Mesenteric fat pad (tissue), 1 donor: Measurements from ENCODE around the gene IER3IP1. TPM values are rescaled to one million over a fixed set of nuclear protein-coding genes. Genes with fewer than 3 reads are reported as not detected.
A peak's percentile ranks its signal among the peaks of the same experiment; 100 is the strongest.
"Not testable (repeated sequence)": the region's sequence is repeated elsewhere in the genome, so short reads cannot be mapped to it uniquely, and the experiment has no call there.

Experiments used
- DNase-seq: peaks from one replicate; pipeline ENCODE4 v3.0.0-alpha.2; 2020; ENCODE audit warnings: low spot score
- long read RNA-seq: library from polyadenylated mRNA; unstranded; transcript quantifications from one replicate; pipeline ENCODE4 v2.0.0, GENCODE V29; 2020
- total RNA-seq: library from RNA; stranded (reverse); fragmentation: NEBNext Ultra II Directional; extraction: Animal tissue kit (Norgen Biotek cat#: 25700); gene quantifications from one replicate; pipeline ENCODE4 v1.2.1, GENCODE V29; 2021
- donor health status: DM: yes; HTN: yes; CAD: no.

The IER3IP1 gene, protein sequence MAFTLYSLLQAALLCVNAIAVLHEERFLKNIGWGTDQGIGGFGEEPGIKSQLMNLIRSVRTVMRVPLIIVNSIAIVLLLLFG
- total RNA-seq, result 13.6 TPM
- long read RNA-seq, transcript IER3IP1-201 (3 exons, 3,689 nt), result major isoform, 236 of 236 reads
- long read RNA-seq, partial matches to known transcripts, result 0 of 236 reads
- long read RNA-seq, other reads (novel, unspliced or antisense), result 0 of 236 reads

DNA sequence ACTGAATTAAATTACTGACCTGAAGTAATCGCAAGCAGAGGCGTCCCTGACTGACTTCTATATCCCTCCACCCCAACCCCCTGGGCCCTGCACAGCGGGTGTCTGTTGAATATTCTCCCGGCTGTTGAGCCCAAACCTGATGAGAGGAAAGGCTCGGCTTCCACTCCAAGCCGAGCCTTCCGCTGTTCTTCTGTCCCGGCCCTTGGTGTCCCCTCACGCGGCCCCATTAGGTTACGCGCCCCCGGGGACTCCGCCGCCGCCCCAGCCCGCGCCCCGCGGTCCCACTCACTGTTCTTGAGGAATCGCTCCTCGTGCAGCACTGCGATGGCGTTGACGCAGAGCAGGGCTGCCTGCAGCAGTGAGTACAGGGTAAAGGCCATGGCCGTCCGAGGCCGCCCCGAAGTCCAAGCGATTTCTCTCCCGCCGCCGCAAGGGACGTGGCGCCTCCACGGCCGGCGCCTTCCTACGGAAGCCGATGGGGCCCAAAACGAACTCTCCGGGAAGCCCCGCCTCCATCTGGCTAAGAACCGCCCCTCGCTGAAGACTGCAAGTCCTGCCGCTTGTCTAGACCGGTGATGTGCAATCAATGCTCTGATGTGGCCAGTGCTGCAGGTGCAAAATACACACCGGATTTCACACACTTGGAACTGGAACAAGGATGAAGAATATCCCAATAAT is at the start of gene IER3IP1:
Gene IER3IP1 (minus strand): TSS at position 467 of the 678 bp plus-strand sequence. CDS start 87 bp downstream, at position 380.
- peak; percentile 95 for DNase-seq

DNA sequence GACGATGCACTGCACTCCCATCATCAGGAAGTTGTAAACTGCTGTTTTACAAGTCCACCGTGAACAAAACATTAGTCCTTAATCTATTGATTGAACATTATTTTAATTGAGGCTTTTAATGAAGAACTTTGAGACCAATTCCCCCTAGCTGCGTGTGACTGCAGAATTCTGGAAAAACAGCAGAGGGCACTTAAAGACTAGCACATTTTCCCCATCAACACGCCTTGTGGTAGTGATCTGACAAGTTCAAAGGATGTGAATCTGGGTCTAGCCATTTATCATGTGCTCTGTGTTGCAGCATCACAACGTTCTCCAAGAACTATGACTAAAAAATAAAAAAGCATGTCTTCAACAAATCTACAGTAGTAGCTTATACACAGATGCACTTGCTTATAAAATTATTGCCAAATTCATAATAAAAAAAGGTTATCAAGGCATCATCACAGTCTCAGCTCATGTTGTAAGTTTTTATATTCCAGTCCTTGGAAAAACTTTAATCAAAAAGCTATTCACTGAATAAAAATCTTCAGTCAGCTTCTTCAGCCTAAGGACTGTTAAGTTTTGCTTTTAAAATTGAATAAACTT is 39.5 kb upstream of the IER3IP1 start:
- no peak for DNase-seq

DNA sequence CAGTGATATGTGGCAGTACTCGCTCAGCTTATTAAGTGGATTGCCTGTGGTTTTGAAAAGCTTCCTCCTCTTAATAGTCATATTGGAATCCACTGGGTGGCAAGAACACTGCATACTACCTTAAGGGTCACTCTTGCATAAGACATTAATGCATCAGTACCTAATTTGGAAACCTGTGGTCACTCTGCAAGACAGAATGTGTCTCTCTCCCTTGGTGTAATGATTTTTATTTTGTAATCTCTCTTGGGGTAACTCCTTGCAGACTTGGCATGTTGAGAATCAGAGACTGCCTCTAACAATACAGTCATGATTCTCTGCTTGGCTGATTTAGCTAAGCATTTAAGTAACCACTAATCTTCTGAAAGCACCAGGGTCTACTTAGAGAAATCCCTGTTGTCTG is 33.0 kb upstream of the IER3IP1 start:
- no peak for DNase-seq

GRCh38 chr18:47206945-47207637 is 30.9 kb upstream of the IER3IP1 start:
- no peak for DNase-seq

- DNase-seq, result no peak
Measured at GRCh38 chr18:47204908-47205522, 28.9 kb upstream of the IER3IP1 start.

- DNase-seq, result no peak
Measured at GRCh38 chr18:47203626-47204464, 27.7 kb upstream of the IER3IP1 start.

DNA sequence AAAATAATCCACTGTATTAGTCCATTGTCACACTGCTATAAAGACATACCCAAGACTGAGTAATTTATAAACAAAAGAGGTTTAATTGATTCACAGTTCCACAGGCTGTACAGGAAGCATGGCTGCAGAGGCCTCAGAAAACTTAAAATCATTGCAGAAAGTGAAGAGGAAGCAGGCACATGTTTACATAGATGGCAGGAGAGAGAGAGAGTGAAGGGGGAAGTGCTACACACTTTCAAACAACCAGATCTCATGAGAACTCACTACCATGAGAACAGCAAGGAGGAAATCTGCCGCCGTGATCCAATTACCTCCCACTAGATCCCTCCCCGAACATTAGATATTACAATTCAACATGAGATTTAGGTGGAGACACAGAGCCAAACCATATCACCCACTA is 19.8 kb upstream of the IER3IP1 start:
- DNase-seq, result not testable (repeated sequence)

DNA sequence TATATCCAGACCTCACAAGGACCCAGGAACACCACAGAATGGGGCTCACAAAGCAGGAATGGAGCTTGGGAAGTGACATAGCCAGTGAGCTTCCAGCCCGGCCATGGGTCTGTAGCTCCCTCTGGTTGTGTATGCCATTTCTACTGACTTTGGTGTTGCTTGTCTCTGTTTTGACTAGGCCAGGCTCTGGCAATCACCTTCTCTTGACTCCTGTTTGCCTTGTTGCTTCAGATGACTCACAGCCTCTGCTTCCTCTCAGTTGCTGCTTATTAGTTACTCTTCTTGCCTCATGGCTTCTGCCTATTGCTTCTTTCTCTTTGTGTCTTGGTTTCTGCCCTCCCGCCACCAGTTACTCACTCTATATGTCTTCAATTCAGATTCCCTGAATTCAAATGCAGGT is 15.8 kb upstream of the IER3IP1 start:
- DNase-seq, result no peak

DNA sequence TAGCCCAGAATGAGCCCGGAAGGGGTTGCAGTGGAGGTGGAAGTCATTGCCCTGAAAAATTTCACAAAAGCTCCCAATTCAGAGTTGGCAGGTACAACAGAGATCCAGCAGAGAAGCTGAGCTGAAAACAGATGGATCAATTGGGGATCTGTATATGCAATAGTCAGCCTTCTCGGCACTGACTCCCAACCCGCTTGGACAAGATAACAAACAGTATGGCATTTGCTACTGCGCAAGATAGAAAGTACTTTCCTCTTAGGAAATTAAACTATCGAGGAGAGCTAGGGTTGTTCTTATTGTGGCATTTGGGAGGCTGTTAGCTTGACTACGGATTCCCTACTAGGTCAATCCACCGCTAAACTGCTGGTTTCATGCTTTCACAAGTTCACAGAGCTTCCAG is 11.6 kb upstream of the IER3IP1 start:
- DNase-seq, result no peak

DNA sequence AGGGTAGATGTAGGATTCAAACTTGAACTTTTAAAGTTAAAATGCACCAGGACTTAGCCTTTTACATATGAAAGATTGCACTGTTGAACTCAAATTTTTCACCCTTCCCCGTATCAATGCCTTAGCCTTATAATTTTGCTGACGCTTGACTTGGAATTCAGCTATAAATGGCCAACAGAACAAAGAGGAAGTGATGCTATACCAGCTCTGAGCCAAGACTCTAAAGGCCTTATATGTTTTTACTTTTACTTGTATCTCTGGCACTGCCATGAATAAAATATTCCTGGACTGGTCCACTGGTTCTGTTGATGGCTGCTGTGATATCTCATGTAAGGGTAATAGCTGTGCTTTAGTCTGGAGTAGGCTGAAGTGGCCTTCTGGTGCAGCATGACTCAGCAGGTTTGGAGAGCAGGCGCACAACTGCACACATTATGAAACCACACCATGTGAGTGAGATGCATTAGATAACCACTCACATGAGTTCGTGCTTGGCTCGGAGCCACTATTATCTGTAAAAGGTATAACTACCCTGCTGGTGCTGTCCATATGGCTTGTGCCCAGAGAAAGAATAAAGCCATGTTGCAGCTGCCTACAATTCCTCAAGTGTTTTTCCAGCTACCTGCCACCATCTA is 8.4 kb upstream of the IER3IP1 start:
- no peak for DNase-seq

GRCh38 chr18:47182156-47182555 is 6.0 kb upstream of the IER3IP1 start:
- DNase-seq, result not testable (repeated sequence)

GRCh38 chr18:47180765-47181164 is 4.6 kb upstream of the IER3IP1 start:
- DNase-seq, result no peak

GRCh38 chr18:47179520-47179919 is 3.4 kb upstream of the IER3IP1 start:
- DNase-seq, result no peak

- DNase-seq, result no peak
Measured at GRCh38 chr18:47175283-47175897, 774 bp downstream of the IER3IP1 start.

- DNase-seq, result no peak
Measured at GRCh38 chr18:47174545-47175116, 1.5 kb downstream of the IER3IP1 start.

DNA sequence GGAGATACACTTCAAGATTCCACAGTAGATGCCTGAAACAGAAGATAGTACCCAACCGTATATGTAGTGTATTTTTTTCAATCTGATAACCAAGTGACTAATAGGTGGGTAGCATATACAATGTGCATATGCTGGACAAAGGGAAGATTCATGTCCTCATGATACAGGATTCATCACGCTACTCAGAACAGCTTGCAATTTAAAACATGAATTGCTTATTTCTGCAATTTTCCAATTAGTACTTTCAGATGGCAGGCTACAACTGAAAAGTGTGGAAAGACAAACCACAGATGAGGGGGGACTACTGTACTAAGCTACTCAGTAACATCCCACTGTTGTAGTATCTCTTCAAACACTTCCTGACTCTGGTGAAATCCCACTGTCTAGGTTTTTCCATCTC is 3.7 kb downstream of the IER3IP1 start:
- no peak for DNase-seq

DNA sequence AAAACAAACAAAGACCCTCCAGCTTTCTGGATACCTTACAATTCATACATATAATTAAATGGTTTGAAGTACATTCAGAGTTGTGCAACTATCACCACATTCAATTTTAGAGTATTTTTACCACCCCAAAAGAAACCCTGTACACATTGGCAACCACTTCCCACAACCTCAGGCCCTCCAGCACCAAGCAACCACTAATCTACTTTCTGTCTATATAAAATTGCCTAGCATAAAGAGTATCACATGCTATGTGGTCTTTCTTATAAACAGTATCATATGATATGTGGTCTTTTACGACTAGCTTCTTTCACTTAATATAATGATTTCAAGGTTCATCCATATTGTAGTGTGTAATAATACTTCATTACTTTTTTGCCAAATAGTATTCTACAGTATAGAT is 7.3 kb downstream of the IER3IP1 start:
- DNase-seq, result no peak

DNA sequence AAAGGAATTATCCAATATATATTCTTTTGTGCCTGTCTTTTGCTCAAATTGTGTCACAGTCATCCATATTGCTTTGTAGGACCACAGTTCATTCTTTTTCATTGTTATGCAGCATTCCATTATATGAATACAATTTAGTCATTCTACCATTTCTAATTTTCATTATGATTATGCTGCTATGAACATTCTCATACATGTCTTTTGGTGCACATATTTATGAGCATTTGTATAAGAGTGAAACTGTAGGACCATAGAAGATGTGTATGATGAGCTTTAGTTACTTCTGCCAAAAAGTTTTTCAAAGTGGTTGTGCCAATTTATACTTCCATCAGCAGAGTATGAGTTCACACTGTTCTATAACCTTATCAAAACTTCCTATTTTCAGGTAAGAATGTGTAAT is 7.7 kb downstream of the IER3IP1 start:
- no peak for DNase-seq

DNA sequence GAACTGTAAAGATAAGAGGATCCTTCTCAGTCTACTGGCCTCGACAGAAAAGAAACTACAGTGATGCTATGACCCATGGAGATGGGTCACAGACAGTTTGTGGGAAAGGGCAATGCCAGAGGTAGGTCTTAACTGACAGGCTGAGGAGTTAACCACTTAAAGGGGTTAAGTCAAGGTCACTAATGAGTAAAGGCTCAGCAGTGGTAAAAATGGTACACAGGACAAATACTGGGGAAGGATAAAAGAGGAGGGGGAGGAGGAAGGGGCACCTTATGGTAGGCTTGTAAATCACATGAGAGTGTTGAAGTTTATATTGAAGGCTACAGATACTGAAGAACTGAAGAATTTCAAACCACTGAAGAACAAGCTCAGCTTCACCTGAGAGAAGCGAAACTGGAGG is 9.9 kb downstream of the IER3IP1 start:
- DNase-seq, result no peak
